BJ (cell line): ENCODE measurements around the gene TTLL3. TPM values are rescaled to one million over a fixed set of nuclear protein-coding genes. Genes with fewer than 3 reads are reported as not detected.

Source experiments
- CTCF ChIA-PET: fragments of 350-600 bp; formaldehyde crosslinking; extraction: SDS; loops from one replicate; lab custom pipeline; 2021; ENCODE audit warnings: antibody characterized with exemption, inconsistent platforms; lab: Yijun Ruan, JAX
- POLR2A ChIA-PET: fragments of 300-600 bp; sonication (Branson Sonifier 250); formaldehyde crosslinking; extraction: SDS; loops from one replicate; lab custom pipeline; 2021; ENCODE audit warnings: antibody characterized with exemption; lab: Charles Lee
- DNase-seq: peaks from one replicate; pipeline ENCODE4 v3.0.0-alpha.2; 2011; ENCODE audit warnings: low read depth
- H3K27me3 ChIP-seq: 2 replicates; pipeline ENCODE4 v1.6.0; 2011; ENCODE audit warnings: low read length; ENCODE audit not compliant: control insufficient read depth, insufficient read depth
- H3K36me3 ChIP-seq: 2 replicates; pipeline ENCODE4 v1.5.1; 2011; ENCODE audit warnings: low read length; ENCODE audit not compliant: control insufficient read depth, insufficient read depth
- H3K4me3 ChIP-seq: 2 replicates; pipeline ENCODE4 v1.5.1; 2011; ENCODE audit warnings: low read depth, mild to moderate bottlenecking, control low read depth, low read length
- CTCF ChIP-seq: IDR thresholded peaks from 2 replicates; pipeline ENCODE4 v1.5.1; 2011; ENCODE audit warnings: low read depth, mild to moderate bottlenecking, control low read depth, inconsistent platforms, low read length, moderate library complexity; ENCODE audit not compliant: insufficient read depth
- polyA plus RNA-seq: library from polyadenylated mRNA; depleted of rRNA; stranded (reverse); fragments of >200 nt; gene quantifications from 2 replicates; pipeline ENCODE4 v1.2.3, GENCODE V29; 2011

Gene TTLL3
- polyA plus RNA-seq, 1 experiment: 25.4 TPM

GRCh38 chr3:9810433-9810770, 340 bp downstream of the TTLL3 start:
- no peak for TF ChIP-seq CTCF
- peak overlapping the region; percentile 48 for H3K4me3 ChIP-seq
- H3K27me3 ChIP-seq: no peaks in the 10 kb centered on the region
- POLR2A ChIA-PET: no interaction called here
- CTCF ChIA-PET: no interaction called here
- H3K36me3 ChIP-seq: peaks cover 13% of the 10 kb centered on the region
- no peak for DNase-seq

- ChIA-PET CTCF (no interaction called here), POLR2A (no interaction called here)
- Histone ChIP-seq H3K4me3 (peak overlapping the region; percentile 48), H3K36me3 (peaks cover 9% of the 10 kb centered on the region), H3K27me3 (no peaks in the 10 kb centered on the region)
- no peak for TF ChIP-seq CTCF
- no peak for DNase-seq
Measured at GRCh38 chr3:9810846-9811245, 784 bp downstream of the TTLL3 start.

GRCh38 chr3:9812870-9813483, 2.9 kb downstream of the TTLL3 start:
- CTCF ChIA-PET: interaction anchor here (0.6 to 1.5 kb wide), 4 partner anchors 15 to 113 kb away, joined by 3 to 4 read pairs (median 3); no protein-coding TSS in a partner anchor

GRCh38 chr3:9815986-9816385, 5.9 kb downstream of the TTLL3 start:
- CTCF ChIA-PET: no interaction called here
- POLR2A ChIA-PET: no interaction called here

More at GRCh38 chr3:9812870-9813483, 2.9 kb downstream of the TTLL3 start:
- no peak for DNase-seq
- no peaks in the 10 kb centered on the region for H3K27me3 ChIP-seq
- POLR2A ChIA-PET: no interaction called here
- no peak for TF ChIP-seq CTCF
- H3K36me3 ChIP-seq: peaks cover 5% of the 10 kb centered on the region
- H3K4me3 ChIP-seq: no peak overlapping the region

GRCh38 chr3:9817436-9817835, 7.4 kb downstream of the TTLL3 start:
- no peak for TF ChIP-seq CTCF
- Histone ChIP-seq H3K36me3 (peaks cover 7% of the 10 kb centered on the region), H3K27me3 (no peaks in the 10 kb centered on the region), H3K4me3 (no peak overlapping the region)
- DNase-seq: no peak
- ChIA-PET POLR2A (no interaction called here), CTCF (no interaction called here)

More at GRCh38 chr3:9815986-9816385, 5.9 kb downstream of the TTLL3 start:
- Histone ChIP-seq H3K4me3 (no peak overlapping the region), H3K27me3 (no peaks in the 10 kb centered on the region), H3K36me3 (peaks cover 7% of the 10 kb centered on the region)
- TF ChIP-seq CTCF: no peak
- no peak for DNase-seq
